NCI-H2196 (cell line): Measurements from ENCODE around the gene NBPF1.
A peak's percentile ranks its signal among the peaks of the same experiment; 100 is the strongest.
"Not testable (repeated sequence)": the region's sequence is repeated elsewhere in the genome, so short reads cannot be mapped to it uniquely, and the experiment has no call there.

Experiments
- DNase-seq: peaks from one replicate; lab custom pipeline; 2025; ENCODE audit not compliant: unreplicated experiment; lab: John Stamatoyannopoulos, UW

Gene NBPF1

GRCh38 chr1:16607853-16608815, 5.2 kb downstream of the NBPF1 start:
- peak; percentile 76 for DNase-seq

DNA sequence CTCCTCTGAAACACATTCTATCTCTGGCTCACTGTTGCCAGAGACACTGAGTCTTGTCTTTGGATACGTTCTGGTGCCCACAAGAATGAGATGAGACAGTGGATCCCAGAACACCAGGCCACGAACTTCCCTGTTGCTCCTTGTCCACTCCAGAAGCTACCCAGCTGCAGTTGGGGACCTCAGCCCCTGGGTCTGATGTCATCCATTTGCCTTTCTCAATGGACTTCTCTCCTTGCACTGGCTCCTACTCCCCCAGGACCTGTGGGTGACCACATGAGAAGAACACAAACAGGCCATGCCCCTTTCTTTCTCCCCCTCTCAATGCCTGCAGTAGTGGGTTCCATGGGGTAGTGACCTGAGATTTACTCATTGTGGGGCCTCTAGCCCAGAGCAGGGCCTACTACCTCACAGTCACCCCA, 5.9 kb downstream of the NBPF1 start:
- DNase-seq, result no peak

GRCh38 chr1:16606666-16607432, 6.5 kb downstream of the NBPF1 start:
- DNase-seq, result not testable (repeated sequence)

GRCh38 chr1:16605532-16606505, 7.5 kb downstream of the NBPF1 start:
- DNase-seq, result no peak

- DNase-seq, result no peak
These were observed 8.2 kb downstream of the NBPF1 start for GRCh38 chr1:16605213-16605525.

DNA sequence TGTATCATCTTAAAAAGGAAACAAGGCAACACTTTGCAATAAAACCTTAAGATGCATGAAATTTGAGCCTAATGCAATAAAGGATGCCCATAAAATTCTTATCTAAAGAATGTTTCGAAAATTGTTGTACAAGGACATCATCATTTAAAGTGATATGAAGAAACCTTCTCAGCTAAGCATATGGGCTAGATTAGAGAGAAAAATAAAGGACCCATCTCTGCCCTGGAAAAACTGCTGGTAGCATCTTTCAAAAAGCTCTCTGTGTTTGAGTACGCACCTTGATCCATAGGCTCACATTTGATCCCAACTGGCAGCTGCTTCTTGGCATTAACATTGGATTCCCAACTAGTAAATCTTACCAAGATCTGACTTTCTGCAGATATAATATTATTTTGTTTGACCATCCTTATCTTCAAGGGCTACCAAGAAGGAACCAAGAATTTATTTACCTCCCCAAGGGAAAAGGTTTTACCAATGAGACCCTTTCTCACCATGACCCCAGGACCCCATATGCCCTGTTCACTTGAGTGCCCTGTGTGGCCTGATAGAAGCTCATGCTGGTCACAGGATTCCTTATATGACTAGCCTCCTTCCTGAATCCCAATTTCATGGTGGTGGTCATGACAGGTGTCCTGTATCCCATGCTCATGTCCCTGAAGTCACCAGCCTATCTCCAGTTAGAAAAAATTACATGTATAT, 8.7 kb downstream of the NBPF1 start:
- DNase-seq, result not testable (repeated sequence)

- DNase-seq, result not testable (repeated sequence)
These were observed 9.7 kb downstream of the NBPF1 start for GRCh38 chr1:16603623-16604022.

- not testable (repeated sequence) for DNase-seq
These were observed 10.9 kb downstream of the NBPF1 start for GRCh38 chr1:16602336-16603011.

DNA sequence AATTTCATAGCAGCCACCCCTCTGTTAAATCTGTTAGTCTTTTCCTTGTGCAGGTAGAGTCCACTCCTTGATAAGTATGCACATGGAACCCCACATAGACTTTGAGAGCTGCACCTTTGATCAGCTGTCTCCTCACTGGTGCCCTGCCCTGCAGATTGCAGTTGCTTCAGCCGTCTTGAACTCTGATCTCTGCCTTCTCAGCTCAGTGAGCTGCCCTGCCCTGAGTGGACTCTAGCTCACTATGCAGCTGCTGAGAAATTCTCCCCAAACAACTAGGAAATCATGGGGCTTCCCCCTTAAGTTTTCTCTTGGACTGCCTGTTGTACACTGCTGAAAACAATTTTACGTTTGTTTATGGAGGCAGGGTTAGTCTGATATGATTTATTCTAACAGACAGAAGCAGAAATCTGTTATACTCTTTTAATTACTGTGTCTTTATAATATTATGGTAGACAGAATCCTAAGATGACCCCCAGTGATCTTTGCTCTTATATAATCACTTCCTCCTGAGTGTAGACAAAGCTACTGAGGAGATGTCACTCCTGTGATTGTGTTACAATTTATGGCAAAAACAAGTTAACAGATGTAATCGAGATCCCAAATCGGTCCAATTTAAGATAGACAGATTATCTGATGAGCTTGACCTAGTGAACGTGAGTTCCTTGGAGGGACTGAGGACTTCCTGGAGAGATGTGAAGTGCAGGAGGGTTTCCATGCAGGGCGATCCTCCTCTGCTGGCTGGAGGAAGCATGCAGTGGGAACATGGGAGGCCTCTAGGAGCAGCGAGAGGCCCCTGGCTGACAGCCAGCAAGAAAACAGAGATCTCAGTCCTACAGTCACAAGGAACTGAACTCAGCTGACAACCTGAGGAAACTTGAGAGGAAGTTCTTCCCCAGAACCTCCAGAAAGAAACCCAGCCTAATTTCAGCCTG, 12.2 kb downstream of the NBPF1 start:
- not testable (repeated sequence) for DNase-seq

DNA sequence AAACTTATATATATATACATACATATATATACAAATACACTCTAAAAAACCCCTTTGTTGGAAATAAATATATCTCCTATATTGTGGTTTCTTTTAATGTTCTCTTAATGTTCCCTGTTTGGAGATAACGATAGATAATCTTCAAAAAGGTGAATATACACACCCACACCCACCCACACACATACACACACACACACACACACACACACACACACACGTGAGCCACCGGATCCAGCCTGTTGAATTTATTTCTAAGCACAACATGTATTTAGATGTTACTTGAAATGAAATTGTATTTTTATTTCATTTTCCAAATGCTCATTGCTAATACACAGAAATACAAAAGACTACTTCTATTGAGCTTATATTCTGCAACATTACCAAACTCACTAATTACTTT, 14.0 kb downstream of the NBPF1 start:
- not testable (repeated sequence) for DNase-seq

DNA sequence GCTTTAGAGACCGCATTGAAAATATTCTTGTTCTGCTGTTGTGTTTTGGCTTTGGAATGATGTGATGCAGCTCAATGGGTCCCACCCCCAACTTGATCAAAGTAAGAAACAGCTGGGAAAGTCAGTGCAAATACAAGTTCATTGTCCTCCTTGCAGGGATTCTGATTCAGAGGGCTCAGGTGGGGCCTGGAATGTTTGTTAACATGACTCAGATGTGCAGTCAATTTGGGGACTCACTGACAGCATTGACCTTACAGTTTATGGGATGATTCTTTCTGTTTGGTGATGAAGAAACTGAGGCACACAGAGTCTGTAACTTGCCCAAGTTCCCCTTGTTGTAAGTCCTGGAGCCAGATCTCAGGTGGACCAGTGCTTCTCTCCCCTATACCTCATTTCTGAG, 18.1 kb downstream of the NBPF1 start:
- DNase-seq, result not testable (repeated sequence)

- not testable (repeated sequence) for DNase-seq
These were observed 21.5 kb downstream of the NBPF1 start for GRCh38 chr1:16591845-16592244.

GRCh38 chr1:16588081-16588480, 25.3 kb downstream of the NBPF1 start:
- not testable (repeated sequence) for DNase-seq

- DNase-seq, result not testable (repeated sequence)
These were observed 25.7 kb downstream of the NBPF1 start for GRCh38 chr1:16587639-16588038.

DNA sequence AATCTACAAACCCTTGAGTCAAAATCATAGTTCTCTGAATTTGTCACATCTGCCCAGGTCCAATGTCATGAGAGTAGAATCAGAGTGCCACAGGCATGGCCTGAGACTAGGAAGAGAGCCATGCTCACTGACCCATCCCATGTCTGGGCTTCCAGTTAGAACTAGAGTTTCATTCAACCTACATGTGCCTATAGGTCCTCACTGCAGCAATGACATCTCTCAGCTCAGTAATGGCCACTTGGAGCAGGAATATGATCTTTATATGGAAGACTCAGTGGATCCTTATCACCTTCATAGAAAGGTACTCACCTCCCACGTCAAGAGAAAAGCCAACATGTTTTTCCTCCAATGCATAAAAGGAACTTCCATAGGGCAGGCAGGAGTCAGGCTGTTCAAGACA, 48.0 kb downstream of the NBPF1 start:
- not testable (repeated sequence) for DNase-seq

DNA sequence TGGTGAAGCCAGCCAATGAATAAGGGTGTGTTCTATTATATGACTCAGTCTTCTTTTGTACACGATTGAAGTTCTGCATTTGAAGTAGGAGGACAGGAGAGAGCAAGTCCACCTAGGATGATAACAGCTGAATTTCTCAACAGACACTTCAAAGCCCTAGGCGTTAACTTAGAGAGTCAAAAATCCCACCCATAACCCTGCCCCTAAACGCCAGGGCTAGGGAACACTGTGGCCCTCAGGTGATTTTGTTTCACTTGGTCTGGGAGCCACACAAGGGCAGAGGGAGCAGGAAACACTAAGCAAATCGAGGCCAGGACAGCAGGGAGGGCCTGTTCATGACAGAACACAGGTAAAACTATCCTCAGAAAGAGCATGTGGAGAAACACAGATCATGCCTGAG, 52.3 kb downstream of the NBPF1 start:
- not testable (repeated sequence) for DNase-seq

- DNase-seq, result not testable (repeated sequence)
These were observed 52.9 kb downstream of the NBPF1 start for GRCh38 chr1:16560498-16560897.

GRCh38 chr1:16559688-16560087, 53.7 kb downstream of the NBPF1 start:
- DNase-seq, result not testable (repeated sequence)
